GM12878 (cell line): ENCODE measurements around the gene SPATA1. TPM values are rescaled to one million over a fixed set of nuclear protein-coding genes. Genes with fewer than 3 reads are reported as not detected.

ENCODE experiments used
- BCLAF1 ChIP-seq: fragments of 450-650 bp; IDR thresholded peaks from 2 replicates; pipeline ENCODE4 v1.6.1; 2017; ENCODE audit warnings: antibody characterized with exemption, mild to moderate bottlenecking, moderate library complexity
- EGR1 ChIP-seq, 2 experiments: IDR thresholded peaks; 1 replicate in 1 of 2; 2 replicates in 1 of 2; pipeline ENCODE4 v1.6.1; 2011 to 2012; ENCODE audit warnings: low read depth in 2 of 2, low read length in 2 of 2, borderline replicate concordance in 1 of 2, mild to moderate bottlenecking in 1 of 2, moderate library complexity in 1 of 2
- HDAC6 ChIP-seq: fragments of 200-600 bp; sonication (generic); IDR thresholded peaks from one replicate; pipeline ENCODE4 v1.8.0; 2017; ENCODE audit warnings: antibody characterized with exemption; ENCODE audit not compliant: unreplicated experiment
- IRF4 ChIP-seq: IDR thresholded peaks from 2 replicates; pipeline ENCODE4 v1.6.1; 2011; ENCODE audit warnings: low read depth, low read length
- IRF5 ChIP-seq: fragments of 450-650 bp; IDR thresholded peaks from 2 replicates; pipeline ENCODE4 v1.6.1; 2017; ENCODE audit warnings: borderline replicate concordance
- MEF2B ChIP-seq: fragments of 450-650 bp; IDR thresholded peaks from 2 replicates; pipeline ENCODE4 v1.6.1; 2018; ENCODE audit warnings: mild to moderate bottlenecking, moderate library complexity; ENCODE audit not compliant: partially characterized antibody, poor library complexity, severe bottlenecking
- MLLT1 ChIP-seq: fragments of 450-650 bp; IDR thresholded peaks from 2 replicates; pipeline ENCODE4 v1.6.1; 2016; ENCODE audit warnings: mild to moderate bottlenecking
- RELA ChIP-seq: fragments of 450-650 bp; IDR thresholded peaks from 2 replicates; pipeline ENCODE4 v1.8.0; 2014; ENCODE audit warnings: borderline replicate concordance; ENCODE audit not compliant: partially characterized antibody
- SRF ChIP-seq, 2 experiments: IDR thresholded peaks; 2 replicates each; pipeline ENCODE4 v1.6.1; 2011; ENCODE audit warnings: low read depth in 2 of 2, low read length in 2 of 2, mild to moderate bottlenecking in 1 of 2, moderate library complexity in 1 of 2
- STAT1 ChIP-seq: fragments of 450-650 bp; conservative IDR thresholded peaks from 2 replicates; pipeline ENCODE4 v1.6.1; 2014; ENCODE audit warnings: antibody characterized with exemption, mild to moderate bottlenecking
- TCF3 ChIP-seq: IDR thresholded peaks from 2 replicates; pipeline ENCODE4 v1.6.1; 2012; ENCODE audit warnings: low read depth, mild to moderate bottlenecking, low read length, borderline replicate concordance; ENCODE audit not compliant: insufficient read depth
- WRNIP1 ChIP-seq: IDR thresholded peaks from 2 replicates; pipeline ENCODE4 v1.6.1; 2011; ENCODE audit warnings: low read depth, low read length, improper control_type of control experiment, borderline replicate concordance
- YBX1 ChIP-seq: fragments of 450-650 bp; IDR thresholded peaks from 2 replicates; pipeline ENCODE4 v1.6.1; 2016; ENCODE audit warnings: antibody characterized with exemption
- ZNF207 ChIP-seq: fragments of 450-650 bp; IDR thresholded peaks from 2 replicates; pipeline ENCODE4 v1.6.1; 2014; ENCODE audit warnings: antibody characterized with exemption, mild to moderate bottlenecking, borderline replicate concordance
- ZNF384 ChIP-seq: IDR thresholded peaks from 2 replicates; pipeline ENCODE4 v1.6.1; 2012; ENCODE audit warnings: low read depth, mild to moderate bottlenecking, low read length, improper control_type of control experiment, borderline replicate concordance
- polyA plus RNA-seq, 11 experiments: library from polyadenylated mRNA; depleted of rRNA in 4 of 11; unstranded in 6 of 11; stranded (reverse) in 5 of 11; fragments of >200 nt; fragmentation: Nextera tagmentation in 4 of 11; fragmentation: Illumina TruSeq in 1 of 11; extraction: Ambion mirVana in 4 of 11; extraction: Trizol in 1 of 11; gene quantifications; 1 replicate in 1 of 11; 2 replicates in 10 of 11; pipeline versions ENCODE4 v1.2.1 to v1.2.3, GENCODE V29; 2011 to 2016; ENCODE audit warnings: inconsistent platforms in 2 of 11, missing spikeins in 2 of 11, low read depth in 1 of 11
- total RNA-seq, 4 experiments: library from RNA; depleted of rRNA in 3 of 4; stranded (reverse); fragments of >200 nt in 3 of 4; fragmentation: Illumina TruSeq in 1 of 4; extraction: Trizol in 1 of 4; gene quantifications; 2 replicates each; pipeline versions ENCODE4 v1.2.1 to v1.2.3, GENCODE V29; 2013 to 2021
- TF ChIP-seq, protein P1 (sequence below): fragments of 450-650 bp; IDR thresholded peaks from 2 replicates; pipeline ENCODE4 v1.6.1; 2018; ENCODE audit warnings: borderline replicate concordance, mild to moderate bottlenecking; ENCODE audit not compliant: partially characterized antibody
- TF ChIP-seq, protein P2 (sequence below): fragments of 450-650 bp; formaldehyde crosslinking; IDR thresholded peaks from 2 replicates; pipeline ENCODE4 v1.4.0; 2022; ENCODE audit warnings: mild to moderate bottlenecking, moderate library complexity

The SPATA1 gene
- total and polyA plus RNA-seq, 10 of the 15 experiments (the other 5 are each of a cell fraction or from before 2014, with no cell fraction given), result 0.74 to 2.4 (median 1.9) TPM

DNA sequence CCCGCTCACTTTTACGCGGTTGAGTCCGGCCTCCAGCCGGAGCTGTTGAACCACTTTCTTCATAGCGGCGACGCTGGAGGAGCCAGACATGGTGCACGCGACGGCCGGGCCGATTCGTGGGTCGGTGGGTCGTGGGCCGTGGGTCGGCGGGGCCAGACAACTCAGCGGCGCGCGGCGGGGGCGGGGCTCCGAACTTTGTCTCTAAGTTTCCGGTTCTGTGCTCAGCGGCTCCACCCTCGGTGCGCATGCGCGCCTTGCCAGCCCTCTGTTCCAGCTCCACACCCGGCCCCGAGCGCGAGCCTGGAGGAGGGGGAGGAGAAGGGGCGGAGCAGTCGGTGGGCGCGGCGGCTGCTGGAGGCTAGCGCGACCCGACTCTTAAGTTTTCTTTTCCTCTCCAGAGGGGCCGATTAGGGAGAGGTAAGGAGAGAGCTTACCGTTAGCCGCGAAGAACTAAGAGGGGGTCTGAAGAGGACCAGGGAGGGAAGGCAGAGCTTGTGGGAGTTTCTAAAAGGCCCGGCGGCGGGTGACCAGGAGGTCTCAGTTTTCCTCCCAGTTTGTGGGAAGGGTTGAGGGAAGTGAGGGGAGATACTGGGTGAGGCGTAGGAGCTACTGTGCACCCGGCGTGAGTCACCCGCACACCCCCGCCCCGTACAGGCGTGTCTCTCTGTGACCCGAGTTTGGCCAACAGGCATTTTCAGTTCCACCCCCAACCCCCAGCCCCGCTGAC lies at the start of gene SPATA1, which contains the start of gene GNG5 (continued):
- TF ChIP-seq BCLAF1 (no peak), YBX1 (no peak), MEF2B (peak; percentile 38), IRF4 (peak; percentile 45; the same call in 1 of the 2 replicates), SRF (IDR thresholded peaks at IDR 0.05; ENCODE audit: low read depth in 2 of 2, low read length in 2 of 2) (no peak), MLLT1 (no peak), IRF5 (no peak), WRNIP1 (no peak), ZNF207 (no peak; the same call in 1 of the 2 replicates), EGR1 (IDR thresholded peaks at IDR 0.05; ENCODE audit: borderline replicate concordance in 1 of 2, low read depth in 2 of 2, low read length in 2 of 2) (peak in 1 of 2 experiments; percentile 86; a peak in 2 of 3 replicates), ZNF384 (no peak), HDAC6 (no peak), STAT1 (no peak), RELA (no peak), TCF3 (0 out of 2 replicates have a peak, but pooled peaks have one; percentile 26)
- TF ChIP-seq, protein P1, sequence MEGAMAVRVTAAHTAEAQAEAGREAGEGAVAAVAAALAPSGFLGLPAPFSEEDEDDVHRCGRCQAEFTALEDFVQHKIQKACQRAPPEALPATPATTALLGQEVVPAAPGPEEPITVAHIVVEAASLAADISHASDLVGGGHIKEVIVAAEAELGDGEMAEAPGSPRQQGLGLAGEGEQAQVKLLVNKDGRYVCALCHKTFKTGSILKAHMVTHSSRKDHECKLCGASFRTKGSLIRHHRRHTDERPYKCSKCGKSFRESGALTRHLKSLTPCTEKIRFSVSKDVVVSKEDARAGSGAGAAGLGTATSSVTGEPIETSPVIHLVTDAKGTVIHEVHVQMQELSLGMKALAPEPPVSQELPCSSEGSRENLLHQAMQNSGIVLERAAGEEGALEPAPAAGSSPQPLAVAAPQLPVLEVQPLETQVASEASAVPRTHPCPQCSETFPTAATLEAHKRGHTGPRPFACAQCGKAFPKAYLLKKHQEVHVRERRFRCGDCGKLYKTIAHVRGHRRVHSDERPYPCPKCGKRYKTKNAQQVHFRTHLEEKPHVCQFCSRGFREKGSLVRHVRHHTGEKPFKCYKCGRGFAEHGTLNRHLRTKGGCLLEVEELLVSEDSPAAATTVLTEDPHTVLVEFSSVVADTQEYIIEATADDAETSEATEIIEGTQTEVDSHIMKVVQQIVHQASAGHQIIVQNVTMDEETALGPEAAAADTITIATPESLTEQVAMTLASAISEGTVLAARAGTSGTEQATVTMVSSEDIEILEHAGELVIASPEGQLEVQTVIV, result no peak
- TF ChIP-seq, protein P2, sequence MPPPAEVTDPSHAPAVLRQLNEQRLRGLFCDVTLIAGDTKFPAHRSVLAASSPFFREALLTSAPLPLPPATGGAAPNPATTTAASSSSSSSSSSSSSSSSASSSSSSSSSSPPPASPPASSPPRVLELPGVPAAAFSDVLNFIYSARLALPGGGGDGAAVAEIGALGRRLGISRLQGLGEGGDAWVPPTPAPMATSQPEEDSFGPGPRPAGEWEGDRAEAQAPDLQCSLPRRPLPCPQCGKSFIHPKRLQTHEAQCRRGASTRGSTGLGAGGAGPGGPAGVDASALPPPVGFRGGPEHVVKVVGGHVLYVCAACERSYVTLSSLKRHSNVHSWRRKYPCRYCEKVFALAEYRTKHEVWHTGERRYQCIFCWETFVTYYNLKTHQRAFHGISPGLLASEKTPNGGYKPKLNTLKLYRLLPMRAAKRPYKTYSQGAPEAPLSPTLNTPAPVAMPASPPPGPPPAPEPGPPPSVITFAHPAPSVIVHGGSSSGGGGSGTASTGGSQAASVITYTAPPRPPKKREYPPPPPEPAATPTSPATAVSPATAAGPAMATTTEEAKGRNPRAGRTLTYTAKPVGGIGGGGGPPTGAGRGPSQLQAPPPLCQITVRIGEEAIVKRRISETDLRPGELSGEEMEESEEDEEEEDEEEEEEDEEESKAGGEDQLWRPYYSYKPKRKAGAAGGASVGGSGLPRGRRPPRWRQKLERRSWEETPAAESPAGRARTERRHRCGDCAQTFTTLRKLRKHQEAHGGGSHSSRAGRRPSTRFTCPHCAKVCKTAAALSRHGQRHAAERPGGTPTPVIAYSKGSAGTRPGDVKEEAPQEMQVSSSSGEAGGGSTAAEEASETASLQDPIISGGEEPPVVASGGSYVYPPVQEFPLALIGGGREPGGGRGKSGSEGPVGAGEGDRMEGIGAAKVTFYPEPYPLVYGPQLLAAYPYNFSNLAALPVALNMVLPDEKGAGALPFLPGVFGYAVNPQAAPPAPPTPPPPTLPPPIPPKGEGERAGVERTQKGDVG, result no peak
